ENCODE measurements around the gene FOXK1. TPM values are rescaled to one million over a fixed set of nuclear protein-coding genes. Genes with fewer than 3 reads are reported as not detected.

FOXK1 gene
- total and polyA plus RNA-seq, 7 donors = 1.8 to 47.1 (median 17.1) TPM

DNA sequence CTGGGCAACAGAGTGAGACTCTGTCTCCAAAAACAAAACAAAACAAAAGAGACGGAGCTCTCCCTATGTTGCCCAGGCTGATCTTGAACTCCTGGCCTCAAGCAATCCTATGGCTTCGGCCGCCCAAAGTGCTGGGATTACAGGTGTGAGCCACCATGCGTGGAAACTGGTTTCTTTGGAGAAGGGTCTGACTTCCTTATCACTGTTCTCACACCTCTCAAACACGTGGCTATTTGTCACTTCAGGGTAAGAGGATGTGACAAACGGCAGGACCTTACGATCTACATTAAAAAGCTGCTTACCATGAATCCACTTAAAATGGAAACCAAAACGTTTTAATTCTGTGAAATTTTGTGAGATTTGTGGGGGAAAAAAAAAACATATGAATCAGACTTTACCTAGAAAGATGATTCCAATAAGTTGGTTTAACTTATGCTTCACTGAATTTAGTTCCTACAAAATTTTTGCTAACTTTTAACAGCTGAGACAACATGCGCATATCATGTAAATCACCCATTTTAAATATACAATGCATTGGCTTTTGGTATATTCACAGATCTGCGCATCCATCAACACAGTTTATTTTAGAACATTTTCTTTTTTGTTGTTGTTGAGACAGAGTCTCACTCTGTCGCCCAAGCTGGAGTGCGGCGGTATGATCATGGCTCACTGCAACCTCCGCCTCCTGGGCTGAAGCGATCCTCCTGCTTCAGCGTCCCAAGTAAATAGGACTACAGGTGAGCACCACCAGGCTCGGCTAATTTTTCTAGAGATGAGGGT, 18.7 kb upstream of the FOXK1 start:
- WGBS, 2 donors = 83 to 85% methylated on average over 17 of the region's 17 CpGs
- no peak overlapping the region for H3K4me3 ChIP-seq
- intact Hi-C loops (cut with DNase I) = no loop called here
- H3K9me3 ChIP-seq = peaks cover 0 to 10% (median 0%) of the 10 kb centered on the region in 4 donors
- peak; percentile 13 for DNase-seq
- H3K4me1 ChIP-seq = peaks cover 0 to 37% (median 29%) of the 10 kb centered on the region in 4 donors
- H3K27me3 ChIP-seq = no peaks in the 10 kb centered on the region
- H3K36me3 ChIP-seq = no peaks in the 10 kb centered on the region
- TF ChIP-seq EP300 (IDR thresholded peaks at IDR 0.05) (no peak), CTCF (IDR thresholded peaks at IDR 0.05) (no peak), POLR2A (IDR thresholded peaks at IDR 0.05) (no peak), POLR2AphosphoS5 (IDR thresholded peaks at IDR 0.05) (no peak)
- H3K27ac ChIP-seq = peak overlapping the region in 1 of 4 donors; percentile 63

DNA sequence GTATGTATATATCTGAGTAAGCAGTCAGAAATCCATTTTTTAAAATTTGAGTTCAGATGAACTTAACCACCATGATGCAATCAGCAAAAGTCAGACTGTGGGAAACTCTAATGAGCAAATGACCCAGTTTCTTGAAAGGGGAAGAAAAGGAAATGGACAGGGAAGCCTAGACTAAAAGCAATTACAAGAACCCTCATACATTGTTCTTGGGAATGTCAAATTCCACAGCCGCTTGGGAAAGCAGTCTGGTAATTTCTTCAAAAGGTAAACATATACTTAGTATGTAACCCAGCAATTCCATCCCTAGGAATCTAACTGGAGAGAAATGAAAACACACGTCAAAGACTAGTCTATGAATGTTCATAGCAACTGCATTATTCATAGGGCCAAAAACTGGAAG, 16.4 kb upstream of the FOXK1 start:
- WGBS, 2 donors = 63 to 71% methylated on average over 2 of the region's 2 CpGs

GRCh38 chr7:4667776-4668509, 14.2 kb upstream of the FOXK1 start:
- Histone ChIP-seq H3K4me3 (no peak overlapping the region), H3K4me1 (peaks cover 0 to 40% (median 35%) of the 10 kb centered on the region in 4 donors), H3K27ac (peak overlapping the region; percentile 73 to 89 (median 78)), H3K27me3 (no peaks in the 10 kb centered on the region), H3K36me3 (no peaks in the 10 kb centered on the region), H3K9me3 (peaks cover 0 to 4% (median 0%) of the 10 kb centered on the region in 4 donors)
- DNase-seq = peak; percentile 44
- intact Hi-C loops (cut with DNase I) = no loop called here
- TF ChIP-seq CTCF (IDR thresholded peaks at IDR 0.05) (no peak), POLR2A (IDR thresholded peaks at IDR 0.05) (no peak), POLR2AphosphoS5 (IDR thresholded peaks at IDR 0.05) (no peak), EP300 (IDR thresholded peaks at IDR 0.05) (no peak)
- 79 to 81% methylated on average over 19 of the region's 19 CpGs for WGBS, 2 donors

More for the DNA sequence above, 16.4 kb upstream of the FOXK1 start:
- DNase-seq = peak; percentile 5
- Histone ChIP-seq H3K27ac (peak overlapping the region; percentile 73 to 89 (median 80)), H3K4me3 (no peak overlapping the region), H3K27me3 (no peaks in the 10 kb centered on the region), H3K4me1 (peaks cover 0 to 53% (median 44%) of the 10 kb centered on the region in 4 donors), H3K9me3 (peaks cover 0 to under 1% (median 0%) of the 10 kb centered on the region in 4 donors), H3K36me3 (no peaks in the 10 kb centered on the region)
- intact Hi-C loops (cut with DNase I) = no loop called here
- TF ChIP-seq EP300 (IDR thresholded peaks at IDR 0.05) (peak in 1 of 4 donors; percentile 12), POLR2AphosphoS5 (IDR thresholded peaks at IDR 0.05) (peak in 2 of 4 donors; percentile 19 to 43), POLR2A (IDR thresholded peaks at IDR 0.05) (no peak), CTCF (IDR thresholded peaks at IDR 0.05) (no peak)

- 89 to 91% methylated on average over 3 of the region's 3 CpGs for WGBS, 2 donors
- Histone ChIP-seq H3K36me3 (no peaks in the 10 kb centered on the region), H3K4me1 (peaks cover 0 to 40% (median 35%) of the 10 kb centered on the region in 4 donors), H3K27me3 (no peaks in the 10 kb centered on the region), H3K4me3 (no peak overlapping the region), H3K27ac (peak overlapping the region; percentile 73 to 89 (median 78)), H3K9me3 (peaks cover 0 to 4% (median 0%) of the 10 kb centered on the region in 4 donors)
- intact Hi-C loops (cut with DNase I) = no loop called here
- TF ChIP-seq EP300 (IDR thresholded peaks at IDR 0.05) (no peak), POLR2A (IDR thresholded peaks at IDR 0.05) (no peak), POLR2AphosphoS5 (IDR thresholded peaks at IDR 0.05) (no peak), CTCF (IDR thresholded peaks at IDR 0.05) (no peak)
- DNase-seq = peak; percentile 22
Observed at GRCh38 chr7:4668510-4668847, 13.6 kb upstream of the FOXK1 start.

Measured in sigmoid colon (tissue), 7 donors.